H1 (cell line): ENCODE measurements around the gene EXOG. TPM values are rescaled to one million over a fixed set of nuclear protein-coding genes. Genes with fewer than 3 reads are reported as not detected.

Experiments used
- CTCF ChIA-PET: fragments of 300-600 bp; sonication (Branson Sonifier 250); formaldehyde crosslinking; loops from one replicate; lab custom pipeline; 2021; ENCODE audit not compliant: partially characterized antibody; lab: Charles Lee
- POLR2A ChIA-PET: fragments of 300-600 bp; sonication (Branson Sonifier 250); formaldehyde crosslinking; loops from one replicate; lab custom pipeline; 2021; ENCODE audit warnings: inconsistent platforms; ENCODE audit not compliant: partially characterized antibody; lab: Charles Lee
- DNase-seq, 2 experiments: peaks; one replicate each; pipeline versions ENCODE4 v3.0.0 to v3.0.0-alpha.2; 2010 to 2022; ENCODE audit warnings: low spot score in 2 of 2, low read depth in 1 of 2, mixed read lengths in 1 of 2
- FAIRE-seq: peaks from 2 replicates; lab custom pipeline; 2011; peaks lifted over from hg19 to GRCh38; lab: Jason Lieb, UNC
- H2AFZ ChIP-seq: 2 replicates; pipeline ENCODE4 v1.8.1; 2012; ENCODE audit warnings: low read length, inconsistent platforms
- H2AK5ac ChIP-seq: 2 replicates; pipeline ENCODE4 v1.6.1; 2013; ENCODE audit warnings: low read depth, low read length
- H2BK120ac ChIP-seq: replicated peaks from 2 replicates; pipeline ENCODE3; 2013; ENCODE audit warnings: low read depth, low read length, inconsistent platforms
- H2BK12ac ChIP-seq: 2 replicates; pipeline ENCODE4 v1.6.1; 2013; ENCODE audit warnings: low read depth, low read length
- H2BK15ac ChIP-seq: 2 replicates; pipeline ENCODE4 v1.6.1; 2013; ENCODE audit warnings: low read length
- H2BK20ac ChIP-seq: 2 replicates; pipeline ENCODE4 v1.6.1; 2013; ENCODE audit warnings: low read length
- H2BK5ac ChIP-seq: 2 replicates; pipeline ENCODE4 v1.6.1; 2013; ENCODE audit warnings: low read depth, low read length
- H3K14ac ChIP-seq: 2 replicates; pipeline ENCODE4 v1.6.1; 2013; ENCODE audit warnings: inconsistent platforms; ENCODE audit not compliant: insufficient read length
- H3K18ac ChIP-seq: 2 replicates; pipeline ENCODE4 v1.6.1; 2013; ENCODE audit warnings: low read length; ENCODE audit errors: extremely low read depth
- H3K23ac ChIP-seq: 2 replicates; pipeline ENCODE4 v1.6.1; 2013; ENCODE audit warnings: inconsistent platforms; ENCODE audit not compliant: insufficient read length
- H3K23me2 ChIP-seq: 2 replicates; pipeline ENCODE4 v1.6.1; 2013; ENCODE audit warnings: low read depth, low read length
- H3K27ac ChIP-seq: 2 replicates; pipeline ENCODE4 v1.6.1; 2011; ENCODE audit warnings: low read depth, low read length, inconsistent platforms
- H3K27me3 ChIP-seq, 4 experiments: replicated peaks in 1 of 4; 1 replicate in 1 of 4; 2 replicates in 3 of 4; pipeline versions ENCODE4 v1.6.1 to v1.8.1; 2011 to 2013; ENCODE audit warnings: low read length in 3 of 4, mild to moderate bottlenecking in 3 of 4, inconsistent platforms in 2 of 4, mixed read lengths in 2 of 4, moderate library complexity in 1 of 4; ENCODE audit not compliant: control insufficient read depth in 3 of 4, insufficient read depth in 3 of 4; ENCODE audit errors: extremely low read depth in 1 of 4
- H3K36me3 ChIP-seq, 4 experiments: 2 replicates each; pipeline versions ENCODE4 v1.6.1 to v1.8.1; 2011 to 2013; ENCODE audit warnings: mild to moderate bottlenecking in 4 of 4, low read length in 3 of 4, moderate library complexity in 2 of 4, control low read depth in 1 of 4, inconsistent platforms in 1 of 4; ENCODE audit not compliant: insufficient read depth in 4 of 4, control insufficient read depth in 2 of 4
- H3K4ac ChIP-seq: replicated peaks from 2 replicates; pipeline ENCODE3; 2013; ENCODE audit warnings: low read length, low read depth, mixed read lengths, inconsistent platforms; ENCODE audit not compliant: insufficient read length
- H3K4me1 ChIP-seq, 4 experiments: replicated peaks in 1 of 4; 1 replicate in 1 of 4; 2 replicates in 3 of 4; pipeline versions ENCODE4 v1.6.1 to v1.8.1; 2011 to 2013; ENCODE audit warnings: low read length in 3 of 4, inconsistent platforms in 2 of 4, mixed read lengths in 1 of 4; ENCODE audit not compliant: insufficient read depth in 4 of 4, control insufficient read depth in 3 of 4
- H3K4me2 ChIP-seq, 2 experiments: 2 replicates each; pipeline versions ENCODE4 v1.6.1 to v1.8.1; 2011 to 2013; ENCODE audit warnings: low read depth in 2 of 2, low read length in 2 of 2, control low read depth in 1 of 2, inconsistent platforms in 1 of 2, mild to moderate bottlenecking in 1 of 2; ENCODE audit not compliant: insufficient read depth in 1 of 2
- H3K4me3 ChIP-seq, 4 experiments: fragments of 200-600, 300-600 bp in 1 of 4; sonication (generic), shearing (Covaris generic), sonication (Bioruptor Twin) in 1 of 4; 2 replicates each; pipeline versions ENCODE4 v1.5.1 to v1.8.1; 2011 to 2016; ENCODE audit warnings: low read length in 4 of 4, low read depth in 3 of 4, control low read depth in 2 of 4, inconsistent platforms in 2 of 4, mild to moderate bottlenecking in 2 of 4, mixed read lengths in 1 of 4, moderate library complexity in 1 of 4; ENCODE audit not compliant: insufficient read depth in 2 of 4; ENCODE audit errors: extremely low read depth in 1 of 4
- H3K56ac ChIP-seq: replicated peaks from 2 replicates; pipeline ENCODE3; 2013; ENCODE audit warnings: low read depth, mild to moderate bottlenecking, mixed read lengths, low read length, inconsistent platforms; ENCODE audit not compliant: insufficient read length
- H3K79me1 ChIP-seq: 2 replicates; pipeline ENCODE4 v1.6.1; 2013; ENCODE audit warnings: low read depth, low read length, control low read depth
- H3K79me2 ChIP-seq, 2 experiments: 2 replicates each; pipeline versions ENCODE4 v1.6.1 to v1.8.1; 2012 to 2013; ENCODE audit warnings: low read length in 2 of 2, mild to moderate bottlenecking in 2 of 2, inconsistent platforms in 1 of 2; ENCODE audit not compliant: insufficient read depth in 2 of 2, control insufficient read depth in 1 of 2
- H3K9ac ChIP-seq, 4 experiments: replicated peaks in 1 of 4; 1 replicate in 1 of 4; 2 replicates in 3 of 4; pipeline versions ENCODE4 v1.6.1 to v1.8.1; 2011 to 2013; ENCODE audit warnings: low read depth in 3 of 4, low read length in 3 of 4, control low read depth in 2 of 4, mild to moderate bottlenecking in 2 of 4, moderate library complexity in 2 of 4, inconsistent platforms in 1 of 4; ENCODE audit errors: extremely low read depth in 1 of 4
- H3K9me3 ChIP-seq, 2 experiments: 2 replicates each; pipeline versions ENCODE4 v1.6.1 to v1.8.1; 2012 to 2013; ENCODE audit warnings: mild to moderate bottlenecking in 2 of 2, moderate library complexity in 2 of 2, control low read depth in 1 of 2, inconsistent platforms in 1 of 2, low read depth in 1 of 2, low read length in 1 of 2, mixed read lengths in 1 of 2; ENCODE audit not compliant: insufficient read depth in 2 of 2
- H4K20me1 ChIP-seq, 2 experiments: replicated peaks in 1 of 2; 2 replicates each; pipeline versions ENCODE3 to v1.8.1; 2011 to 2013; ENCODE audit warnings: inconsistent platforms in 2 of 2, low read length in 2 of 2, mild to moderate bottlenecking in 1 of 2; ENCODE audit not compliant: insufficient read depth in 2 of 2, control insufficient read depth in 1 of 2
- H4K5ac ChIP-seq: 2 replicates; pipeline ENCODE4 v1.6.1; 2013; ENCODE audit warnings: low read length, low read depth, mixed read lengths, inconsistent platforms; ENCODE audit not compliant: insufficient read length
- H4K8ac ChIP-seq: 2 replicates; pipeline ENCODE4 v1.8.0; 2013; ENCODE audit warnings: mild to moderate bottlenecking, moderate library complexity, low read length, inconsistent platforms; ENCODE audit not compliant: insufficient read depth; ENCODE audit errors: extremely low read depth
- H4K91ac ChIP-seq: replicated peaks from 2 replicates; pipeline ENCODE3; 2013; ENCODE audit warnings: low read length, mixed read lengths, inconsistent platforms; ENCODE audit not compliant: insufficient read length
- CHD2 ChIP-seq: IDR thresholded peaks from 2 replicates; pipeline ENCODE4 v1.6.1; 2012; ENCODE audit warnings: low read length, improper control_type of control experiment
- CTBP2 ChIP-seq: IDR thresholded peaks from 2 replicates; pipeline ENCODE4 v1.7.0; 2011; ENCODE audit warnings: borderline replicate concordance, mild to moderate bottlenecking, moderate library complexity, mixed read lengths, low read length; ENCODE audit not compliant: insufficient read depth, insufficient read length
- GABPA ChIP-seq: IDR thresholded peaks from 2 replicates; pipeline ENCODE4 v1.6.1; 2011; ENCODE audit warnings: mild to moderate bottlenecking, low read length, moderate library complexity, borderline replicate concordance; ENCODE audit not compliant: insufficient read depth
- RAD21 ChIP-seq, 2 experiments: IDR thresholded peaks in 1 of 2; conservative IDR thresholded peaks in 1 of 2; 2 replicates each; pipeline ENCODE4 v1.6.1; 2011; ENCODE audit warnings: low read depth in 2 of 2, low read length in 2 of 2, improper control_type of control experiment in 1 of 2, inconsistent platforms in 1 of 2, mild to moderate bottlenecking in 1 of 2, moderate library complexity in 1 of 2
- SIRT6 ChIP-seq: IDR thresholded peaks from one replicate; pipeline ENCODE4 v1.7.1; 2012; ENCODE audit warnings: low read length, inconsistent platforms
- SP4 ChIP-seq: IDR thresholded peaks from 2 replicates; pipeline ENCODE4 v1.6.1; 2012; ENCODE audit warnings: low read length, inconsistent platforms
- TBP ChIP-seq: IDR thresholded peaks from 2 replicates; pipeline ENCODE4 v1.6.1; 2011; ENCODE audit warnings: low read depth, low read length, improper control_type of control experiment
- TEAD4 ChIP-seq: IDR thresholded peaks from 2 replicates; pipeline ENCODE4 v1.6.1; 2012; ENCODE audit warnings: low read depth, low read length, inconsistent platforms, mixed read lengths
- ZNF274 ChIP-seq: IDR thresholded peaks from 2 replicates; pipeline ENCODE4 v1.7.0; 2012; ENCODE audit warnings: low read length, borderline replicate concordance; ENCODE audit errors: extremely low read depth
- WGBS, 2 experiments: shearing (Covaris generic) in 1 of 2; methylation state at CpG; one replicate each; pipeline versions ENCODE4 v1.1.6 to v1.1.7; 2013 to 2015; ENCODE audit warnings: low lambda C conversion rate in 2 of 2, mixed read lengths in 2 of 2, inconsistent platforms in 1 of 2, low coverage in 1 of 2, missing lambda C conversion rate in 1 of 2; ENCODE audit not compliant: insufficient replicate concordance in 2 of 2, insufficient coverage in 1 of 2, insufficient read length in 1 of 2; ENCODE audit errors: extremely low coverage in 1 of 2, missing lambda C conversion rate in 1 of 2; 5-methylcytosine and 5-hydroxymethylcytosine counted together
- polyA plus RNA-seq, 7 experiments: library from polyadenylated mRNA; depleted of rRNA in 3 of 7; stranded (reverse) in 5 of 7; unstranded in 2 of 7; fragments of >200 nt in 5 of 7; fragments of 200-250 nt in 2 of 7; gene quantifications; 1 replicate in 5 of 7; 2 replicates in 1 of 7; 4 replicates in 1 of 7; pipeline versions ENCODE4 v1.2.1 to v1.2.3, GENCODE V29; 2011 to 2013; ENCODE audit warnings: missing spikeins in 2 of 7, mixed read lengths in 2 of 7
- total RNA-seq: library from RNA; stranded (reverse); fragmentation: NEBNext Ultra II Directional; extraction: Animal tissue kit (Norgen Biotek cat#: 25700); gene quantifications from 2 replicates; pipeline ENCODE4 v1.2.1, GENCODE V29; 2021

Gene EXOG
- total and polyA plus RNA-seq, 2 of the 8 experiments (the other 6 are each of a cell fraction or from before 2014, with no cell fraction given), result 7.2 to 12.9 TPM

DNA sequence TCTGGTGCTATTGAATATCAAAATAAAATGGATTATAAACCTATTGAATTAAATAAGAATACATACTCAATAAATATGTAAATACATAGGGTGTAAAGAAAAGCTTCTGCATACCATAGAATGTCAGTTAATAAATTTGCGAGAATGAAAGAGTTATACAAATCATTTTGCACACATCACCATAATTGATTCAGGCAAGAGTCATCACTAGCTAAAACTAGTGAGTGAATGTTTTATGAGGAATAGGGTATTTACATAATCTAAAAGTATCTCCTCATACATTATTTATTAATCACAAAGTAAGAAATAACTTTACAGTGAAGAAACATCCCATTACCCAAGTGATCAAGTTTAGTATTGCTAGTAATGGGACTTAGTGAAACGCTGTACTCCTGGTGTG is 13.6 kb downstream of the EXOG start:
- no peaks in the 10 kb centered on the region for H3K9me3 ChIP-seq
- peaks cover 0 to 21% (median 9%) of the 10 kb centered on the region in 4 experiments; a peak in 6 of 8 replicates for H3K36me3 ChIP-seq
- H2BK120ac ChIP-seq, result no peak overlapping the region
- no peaks in the 10 kb centered on the region for H3K79me2 ChIP-seq
- no peak overlapping the region for H3K23ac ChIP-seq
- WGBS, 2 experiments, result 94% methylated on average over 2 of the region's 2 CpGs; no CpG with 5 or more reads in 1 of the 2 experiments
- no peak overlapping the region for H2BK15ac ChIP-seq
- no peak overlapping the region for H2BK5ac ChIP-seq
- POLR2A ChIA-PET, result no interaction called here
- DNase-seq, result no peak
- H4K91ac ChIP-seq, result no peak overlapping the region
- no peak overlapping the region for H4K5ac ChIP-seq
- H3K27ac ChIP-seq, result no peak overlapping the region
- CTCF ChIA-PET, result interaction anchor here (1.3 to 3.7 kb wide), 2 partner anchors 9 to 11 kb away, joined by 3 to 18 read pairs; no protein-coding TSS in a partner anchor
- no peaks in the 10 kb centered on the region for H3K79me1 ChIP-seq
- H2AK5ac ChIP-seq, result no peak overlapping the region
- H2BK20ac ChIP-seq, result no peak overlapping the region
- H3K4me2 ChIP-seq, result no peak overlapping the region
- no peaks in the 10 kb centered on the region for H3K27me3 ChIP-seq
- H3K4ac ChIP-seq, result no peak overlapping the region
- H3K9ac ChIP-seq, result no peak overlapping the region
- no peaks in the 10 kb centered on the region for H4K20me1 ChIP-seq
- H3K4me3 ChIP-seq, result no peak overlapping the region
- no peak for FAIRE-seq
- no peak overlapping the region for H3K14ac ChIP-seq
- no peak for TF ChIP-seq TEAD4
- no peak for TF ChIP-seq CHD2
- TF ChIP-seq ZNF274, result no peak
- TF ChIP-seq TBP, result no peak
- TF ChIP-seq GABPA, result no peak
- TF ChIP-seq RAD21 (IDR thresholded peaks at IDR 0.05 in 1 of 2, conservative IDR thresholded peaks at IDR 0.05 in 1 of 2; ENCODE audit: low read depth in 2 of 2, low read length in 2 of 2), result no peak
- no peak for TF ChIP-seq CTBP2
- TF ChIP-seq SP4, result no peak
- TF ChIP-seq SIRT6, result no peak
- TF ChIP-seq, all 59 proteins: peak for 0
- no peak overlapping the region for H2AFZ ChIP-seq
- H3K4me1 ChIP-seq, result no peaks in the 10 kb centered on the region
- no peak overlapping the region for H4K8ac ChIP-seq
- H3K23me2 ChIP-seq, result no peaks in the 10 kb centered on the region; the same call in 1 of the 2 replicates
- no peak overlapping the region for H3K18ac ChIP-seq
- no peak overlapping the region for H3K56ac ChIP-seq
- no peak overlapping the region for H2BK12ac ChIP-seq
